BJ (cell line): ENCODE results near the gene KIF1A. TPM values are rescaled to one million over a fixed set of nuclear protein-coding genes. Genes with fewer than 3 reads are reported as not detected.

Experiments used
- CTCF ChIA-PET: fragments of 350-600 bp; formaldehyde crosslinking; extraction: SDS; loops from one replicate; lab custom pipeline; 2021; ENCODE audit warnings: antibody characterized with exemption, inconsistent platforms; lab: Yijun Ruan, JAX
- POLR2A ChIA-PET: fragments of 300-600 bp; sonication (Branson Sonifier 250); formaldehyde crosslinking; extraction: SDS; loops from one replicate; lab custom pipeline; 2021; ENCODE audit warnings: antibody characterized with exemption; lab: Charles Lee
- DNase-seq: peaks from one replicate; pipeline ENCODE4 v3.0.0-alpha.2; 2011; ENCODE audit warnings: low read depth
- H3K27me3 ChIP-seq: 2 replicates; pipeline ENCODE4 v1.6.0; 2011; ENCODE audit warnings: low read length; ENCODE audit not compliant: control insufficient read depth, insufficient read depth
- H3K36me3 ChIP-seq: 2 replicates; pipeline ENCODE4 v1.5.1; 2011; ENCODE audit warnings: low read length; ENCODE audit not compliant: control insufficient read depth, insufficient read depth
- H3K4me3 ChIP-seq: 2 replicates; pipeline ENCODE4 v1.5.1; 2011; ENCODE audit warnings: low read depth, mild to moderate bottlenecking, control low read depth, low read length
- polyA plus RNA-seq: library from polyadenylated mRNA; depleted of rRNA; stranded (reverse); fragments of >200 nt; gene quantifications from 2 replicates; pipeline ENCODE4 v1.2.3, GENCODE V29; 2011
- TF ChIP-seq, protein P1 (sequence below): IDR thresholded peaks from 2 replicates; pipeline ENCODE4 v1.5.1; 2011; ENCODE audit warnings: low read depth, mild to moderate bottlenecking, control low read depth, inconsistent platforms, low read length, moderate library complexity; ENCODE audit not compliant: insufficient read depth

The KIF1A gene
- polyA plus RNA-seq, 1 experiment = 0.01 TPM

DNA sequence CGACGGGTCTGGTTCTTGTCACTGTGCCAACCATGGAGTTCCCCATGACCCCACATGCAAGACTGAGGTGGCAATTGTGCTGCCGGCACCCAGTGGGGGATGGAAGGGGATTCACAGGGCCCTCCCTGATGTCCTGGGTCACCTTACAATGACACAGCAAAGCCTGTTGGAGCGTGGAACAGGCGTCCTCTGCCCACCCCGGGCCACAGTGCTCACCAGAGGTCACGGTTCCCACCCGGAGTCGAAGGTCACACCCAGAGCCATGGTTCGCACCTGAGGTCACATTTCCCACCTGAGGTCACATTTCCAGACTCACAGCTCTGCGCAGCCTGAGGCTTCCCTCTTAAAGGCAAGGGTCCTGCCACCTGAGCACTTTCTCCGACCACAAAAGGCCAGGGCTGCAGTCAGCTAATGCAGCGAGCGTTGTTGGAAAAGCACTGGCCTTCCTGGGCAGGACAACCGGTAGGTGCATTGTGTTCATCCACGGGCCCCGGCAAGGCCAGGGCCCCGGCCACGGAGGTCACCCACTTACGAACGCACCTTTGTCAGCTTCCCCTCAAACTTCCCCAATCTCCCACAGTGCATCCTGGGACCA lies 24.0 kb downstream of the KIF1A start:
- no peaks in the 10 kb centered on the region for H3K36me3 ChIP-seq
- DNase-seq = no peak
- ChIA-PET CTCF (no interaction called here), POLR2A (no interaction called here)
- no peak overlapping the region for H3K4me3 ChIP-seq
- peaks cover 14% of the 10 kb centered on the region for H3K27me3 ChIP-seq
- TF ChIP-seq, protein P1, sequence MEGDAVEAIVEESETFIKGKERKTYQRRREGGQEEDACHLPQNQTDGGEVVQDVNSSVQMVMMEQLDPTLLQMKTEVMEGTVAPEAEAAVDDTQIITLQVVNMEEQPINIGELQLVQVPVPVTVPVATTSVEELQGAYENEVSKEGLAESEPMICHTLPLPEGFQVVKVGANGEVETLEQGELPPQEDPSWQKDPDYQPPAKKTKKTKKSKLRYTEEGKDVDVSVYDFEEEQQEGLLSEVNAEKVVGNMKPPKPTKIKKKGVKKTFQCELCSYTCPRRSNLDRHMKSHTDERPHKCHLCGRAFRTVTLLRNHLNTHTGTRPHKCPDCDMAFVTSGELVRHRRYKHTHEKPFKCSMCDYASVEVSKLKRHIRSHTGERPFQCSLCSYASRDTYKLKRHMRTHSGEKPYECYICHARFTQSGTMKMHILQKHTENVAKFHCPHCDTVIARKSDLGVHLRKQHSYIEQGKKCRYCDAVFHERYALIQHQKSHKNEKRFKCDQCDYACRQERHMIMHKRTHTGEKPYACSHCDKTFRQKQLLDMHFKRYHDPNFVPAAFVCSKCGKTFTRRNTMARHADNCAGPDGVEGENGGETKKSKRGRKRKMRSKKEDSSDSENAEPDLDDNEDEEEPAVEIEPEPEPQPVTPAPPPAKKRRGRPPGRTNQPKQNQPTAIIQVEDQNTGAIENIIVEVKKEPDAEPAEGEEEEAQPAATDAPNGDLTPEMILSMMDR = no peak

DNA sequence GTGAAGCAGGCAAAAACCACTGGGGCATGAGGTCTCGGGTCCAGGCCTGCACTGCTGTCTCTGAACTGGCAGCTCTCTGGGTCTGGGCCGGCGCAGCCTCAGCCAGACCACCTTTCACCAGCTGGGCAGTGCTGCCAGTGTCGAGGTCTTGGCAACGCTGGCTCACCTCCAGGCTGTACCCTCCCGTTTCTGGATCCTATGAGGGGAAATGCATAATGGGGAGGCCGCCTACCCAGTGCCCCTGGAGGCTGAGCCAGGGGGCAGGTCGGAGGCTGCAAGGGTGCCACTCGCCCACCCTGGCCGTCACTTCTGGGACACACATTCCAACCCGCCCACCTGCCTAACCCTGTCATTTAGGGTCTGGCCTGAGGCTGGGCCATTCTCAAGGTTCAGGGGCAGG lies 24.6 kb downstream of the KIF1A start:
- ChIA-PET POLR2A (no interaction called here), CTCF (no interaction called here)
- TF ChIP-seq, protein P1 = no peak
- no peaks in the 10 kb centered on the region for H3K36me3 ChIP-seq
- peaks cover 11% of the 10 kb centered on the region for H3K27me3 ChIP-seq
- no peak overlapping the region for H3K4me3 ChIP-seq
- DNase-seq = no peak

DNA sequence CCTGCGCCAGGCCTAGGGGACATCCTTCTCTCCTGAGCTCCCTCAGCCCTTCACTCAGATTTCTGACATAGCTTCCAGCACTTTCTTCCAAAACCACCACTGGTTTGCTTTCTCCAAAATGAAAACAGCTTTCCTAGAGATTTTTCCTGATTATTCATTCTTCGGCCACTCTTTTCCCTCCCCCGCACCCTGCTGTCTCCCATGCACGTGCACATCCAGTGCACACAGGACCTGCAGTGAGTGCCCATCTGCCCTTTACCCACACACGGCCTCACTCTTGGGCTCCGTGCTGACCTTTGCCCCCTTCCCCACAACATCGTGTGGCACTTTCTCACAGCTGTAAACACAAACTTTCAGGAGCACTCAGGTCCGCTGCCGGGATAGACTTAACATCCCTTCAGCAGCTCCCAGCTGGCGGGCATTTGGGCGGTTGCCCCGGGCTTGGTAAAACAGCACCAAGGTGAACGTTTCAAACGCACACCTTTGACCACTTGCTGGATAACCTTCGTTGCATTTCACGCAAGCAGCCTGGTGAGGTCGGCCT lies 25.8 kb downstream of the KIF1A start:
- TF ChIP-seq, protein P1 = no peak
- POLR2A ChIA-PET = no interaction called here
- H3K27me3 ChIP-seq = peaks cover 5% of the 10 kb centered on the region; the same call in 1 of the 2 replicates
- DNase-seq = no peak
- CTCF ChIA-PET = interaction anchor here (0.6 to 1.7 kb wide), 2 partner anchors 10 to 12 kb away, joined by 4 to 5 read pairs; no protein-coding TSS in a partner anchor
- H3K4me3 ChIP-seq = no peak overlapping the region
- H3K36me3 ChIP-seq = no peaks in the 10 kb centered on the region

DNA sequence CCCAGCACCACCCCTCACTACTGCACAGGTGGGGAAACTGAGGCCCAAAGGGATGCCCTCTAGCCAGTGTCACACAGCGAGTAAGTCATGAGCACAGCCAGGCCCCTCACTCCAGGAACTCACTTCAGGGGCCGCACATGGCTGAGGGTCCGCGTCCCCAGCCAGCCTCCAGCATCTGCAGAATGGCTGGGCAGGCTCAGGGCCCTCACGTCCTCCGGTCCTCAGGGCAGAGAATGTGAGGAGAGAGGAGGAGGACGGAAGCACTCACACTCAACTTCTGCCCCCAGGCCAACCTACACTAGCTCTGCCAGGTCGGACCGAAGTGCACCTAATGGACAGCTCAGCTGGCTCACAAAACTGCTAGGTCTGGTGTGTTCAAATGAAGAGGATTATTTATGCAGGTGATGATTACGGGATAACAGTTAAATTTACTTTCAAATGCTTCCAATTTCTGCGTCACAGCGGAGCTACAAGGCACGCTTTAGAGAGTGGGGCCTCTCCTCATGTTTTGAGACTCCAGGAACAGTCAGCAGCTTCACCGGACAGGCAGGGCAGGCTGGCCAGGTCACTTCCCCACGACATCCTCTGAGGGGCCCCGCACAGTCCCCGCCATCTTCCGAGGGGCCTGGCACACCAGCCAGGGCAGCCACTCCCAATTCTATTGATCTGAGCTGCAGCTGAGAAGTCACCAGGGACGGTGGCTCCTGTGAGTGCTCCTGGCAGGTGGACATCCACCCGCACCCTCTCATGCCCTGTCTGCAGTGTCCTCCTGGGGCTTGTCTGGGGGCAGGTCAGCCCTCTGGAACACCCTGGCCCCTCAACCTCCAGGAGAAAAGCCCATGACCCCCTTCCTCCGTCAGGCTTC lies 26.5 kb downstream of the KIF1A start:
- Histone ChIP-seq H3K4me3 (no peak overlapping the region), H3K36me3 (no peaks in the 10 kb centered on the region), H3K27me3 (peaks cover 1% of the 10 kb centered on the region; the same call in 1 of the 2 replicates)
- ChIA-PET POLR2A (no interaction called here), CTCF (interaction anchor here (1.7 kb wide), 1 partner anchor 11 kb away, joined by 5 read pairs; no protein-coding TSS in a partner anchor)
- DNase-seq = no peak
- TF ChIP-seq, protein P1 = no peak

DNA sequence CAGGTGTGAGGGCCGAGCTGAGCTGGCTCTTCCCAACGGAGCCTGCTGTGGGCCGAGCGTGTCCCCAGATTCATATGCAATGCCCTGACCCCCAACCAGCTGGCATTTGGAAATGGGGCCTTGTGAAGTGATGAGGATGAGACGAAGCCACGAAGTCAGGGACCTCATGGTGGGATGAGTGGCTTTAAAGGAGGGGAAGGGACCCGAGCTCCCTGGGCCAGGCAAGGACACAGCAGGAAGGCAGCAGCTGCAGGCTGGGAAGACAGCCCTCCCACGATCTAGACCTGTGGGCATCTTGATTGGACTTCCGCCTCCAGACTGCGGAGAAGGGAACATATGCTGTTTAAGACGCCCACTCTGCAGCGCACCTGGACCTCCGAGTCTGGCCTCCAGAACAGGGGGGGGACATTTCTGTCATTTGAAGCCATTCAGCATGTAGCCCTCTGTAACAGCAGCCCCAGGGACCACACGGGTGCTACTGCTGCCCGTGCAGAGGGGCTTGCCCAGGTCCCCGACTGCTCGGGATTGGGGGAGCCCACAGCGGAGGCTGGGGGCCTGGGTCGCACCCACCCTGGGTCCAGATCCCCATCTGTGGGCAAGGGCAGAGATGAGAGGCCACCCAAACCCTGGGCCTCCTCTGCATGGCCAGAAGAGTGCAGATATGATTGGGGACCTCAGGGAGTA lies 27.2 kb downstream of the KIF1A start:
- Histone ChIP-seq H3K4me3 (no peak overlapping the region), H3K36me3 (no peaks in the 10 kb centered on the region), H3K27me3 (peaks cover 1% of the 10 kb centered on the region)
- TF ChIP-seq, protein P1 = no peak
- POLR2A ChIA-PET = no interaction called here
- no peak for DNase-seq
- CTCF ChIA-PET = no interaction called here
